Skin epidermis (tissue), 12 donors: ENCODE data around the gene TMEM248.
"Not testable (repeated sequence)": the region's sequence is repeated elsewhere in the genome, so short reads cannot be mapped to it uniquely, and the experiment has no call there.

Experiments
- H3K27ac ChIP-seq, 21 experiments: fragments of 200-600 bp; sonication (generic) in 11 of 21; one replicate each; pipeline ENCODE4 v1.5.0; 2020; ENCODE audit warnings: mild to moderate bottlenecking in 3 of 21, inconsistent platforms in 2 of 21, moderate library complexity in 2 of 21
- H3K4me3 ChIP-seq, 7 experiments: fragments of 200-600 bp; sonication (generic) in 2 of 7; one replicate each; pipeline ENCODE4 v1.5.0; 2020; ENCODE audit warnings: inconsistent platforms in 2 of 7, mild to moderate bottlenecking in 2 of 7, moderate library complexity in 1 of 7

Gene TMEM248

GRCh38 chr7:66994691-66995049 is 73.6 kb downstream of the TMEM248 start:
- H3K27ac ChIP-seq: peak overlapping the region; percentile 80 to 100 (median 94)
- H3K4me3 ChIP-seq: peak overlapping the region; percentile 60 to 91 (median 81)

- Histone ChIP-seq H3K27ac (peak within 1 kb of the TSS; percentile 80 to 100 (median 94)), H3K4me3 (peak within 1 kb of the TSS; percentile 60 to 91 (median 81))
Measured at GRCh38 chr7:66995050-66995776, 74.2 kb downstream of the TMEM248 start, which contains the start of gene SBDS. TSS of gene SBDS (minus strand) at chr7:66995586. CDS start at chr7:66995417, 169 bp downstream.

GRCh38 chr7:66996444-66997191 is 75.6 kb downstream of the TMEM248 start, which contains the start of gene TYW1:
TSS of gene TYW1 (plus strand) at chr7:66996833. CDS start at chr7:66996979, 146 bp downstream.
- peak within 1 kb of the TSS; percentile 60 to 83 (median 81) for H3K4me3 ChIP-seq
- peak within 1 kb of the TSS in 20 of 21 experiments; percentile 42 to 96 (median 78) for H3K27ac ChIP-seq

GRCh38 chr7:67000601-67001258 is 79.7 kb downstream of the TMEM248 start:
- H3K27ac ChIP-seq, H3K4me3 ChIP-seq: not testable (repeated sequence)

GRCh38 chr7:67004145-67004544 is 83.1 kb downstream of the TMEM248 start:
- not testable (repeated sequence) for H3K4me3 ChIP-seq, H3K27ac ChIP-seq

GRCh38 chr7:67006965-67007364 is 85.9 kb downstream of the TMEM248 start:
- no peak overlapping the region for H3K27ac ChIP-seq
- no peak overlapping the region for H3K4me3 ChIP-seq
